Stimulated activated CD4-positive, alpha-beta T cell treated with anti-CD3 and anti-CD28 coated beads, Interleukin-1b, Interleukin-23, amount 100 ng/mL, for 4 hours (primary cell): Measurements from ENCODE around the gene RPL18.
"Not testable (repeated sequence)": the region's sequence is repeated elsewhere in the genome, so short reads cannot be mapped to it uniquely, and the experiment has no call there.

Experiments
- DNase-seq, 2 donors: peaks; one replicate each; pipeline ENCODE4 v3.0.0-alpha.2; 2020; ENCODE audit warnings: low read depth in 2 of 2

The RPL18 gene

DNA sequence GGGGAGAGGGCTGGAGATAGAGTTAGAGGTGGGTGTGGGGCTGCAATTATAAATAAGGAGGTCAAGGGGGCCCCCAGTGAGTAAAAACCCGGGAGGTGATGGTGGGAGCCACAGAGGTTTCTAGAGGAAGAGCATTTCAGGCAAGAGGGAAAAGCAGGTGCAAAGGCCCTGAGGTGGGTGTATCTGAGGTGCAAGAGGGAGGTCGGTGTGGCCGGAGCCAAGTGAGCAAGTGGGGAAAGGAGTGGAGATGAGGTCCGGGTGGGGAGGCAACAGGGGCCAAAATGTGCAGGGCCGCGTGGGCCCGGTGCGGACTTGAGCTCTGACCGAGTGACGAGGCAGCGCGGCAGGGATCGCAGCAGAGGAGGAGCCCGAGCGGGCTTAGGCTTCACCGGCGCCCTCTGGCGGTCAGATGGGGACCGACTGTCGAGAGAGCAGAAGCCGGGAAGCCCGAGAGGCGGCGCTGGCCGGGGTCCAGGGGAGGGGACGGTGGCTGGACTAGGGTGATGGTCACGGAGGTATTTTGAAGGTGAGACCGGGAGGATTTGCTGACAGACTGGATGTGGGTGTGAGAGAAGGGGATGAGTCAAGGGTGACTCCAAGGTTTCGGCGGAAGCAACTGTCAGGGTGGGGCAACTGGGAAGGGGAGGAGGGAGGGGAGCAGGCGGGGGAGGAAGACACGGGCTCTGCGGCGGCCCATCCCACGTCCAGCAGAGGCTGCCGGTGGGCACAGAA is 30.1 kb downstream of the RPL18 start:
- DNase-seq = peak; percentile 76 to 86

DNA sequence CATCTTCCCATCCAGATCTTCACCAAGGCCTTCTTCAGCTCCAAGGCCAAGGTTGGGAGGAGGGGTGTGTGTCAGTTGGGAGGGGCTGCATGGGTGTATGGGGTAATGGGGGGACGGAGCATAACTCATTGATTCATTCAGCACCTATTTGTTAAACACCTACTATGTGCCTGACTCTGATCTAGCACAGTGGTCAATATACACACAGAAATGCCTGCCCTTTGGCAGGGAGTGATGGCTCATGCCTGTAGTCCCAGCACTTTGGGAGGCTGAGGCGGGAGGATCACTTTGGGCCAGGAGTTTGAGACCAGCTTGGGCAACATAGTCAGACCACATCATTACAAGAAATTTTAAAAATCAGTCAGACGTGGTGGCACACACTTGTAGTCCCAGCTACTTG is 31.6 kb downstream of the RPL18 start:
- no peak for DNase-seq

DNA sequence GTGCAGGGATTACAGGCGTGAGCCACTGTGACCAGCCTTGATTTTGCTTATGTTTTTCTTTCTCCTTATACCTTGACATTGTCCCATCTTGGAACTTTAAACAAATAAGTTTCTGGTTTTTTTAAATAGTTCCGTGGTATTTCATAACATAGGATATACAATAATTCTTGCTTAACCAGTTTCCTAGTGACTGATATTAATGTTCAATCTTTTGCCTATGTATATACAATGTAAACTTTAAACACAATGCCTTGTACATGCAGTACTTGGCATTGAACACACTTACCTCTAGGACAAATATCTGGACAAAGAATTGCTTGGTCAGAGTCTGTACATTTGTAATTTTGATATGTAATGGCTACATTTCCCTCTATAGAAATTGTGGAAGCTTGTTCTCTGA is 36.8 kb downstream of the RPL18 start:
- no peak for DNase-seq

DNA sequence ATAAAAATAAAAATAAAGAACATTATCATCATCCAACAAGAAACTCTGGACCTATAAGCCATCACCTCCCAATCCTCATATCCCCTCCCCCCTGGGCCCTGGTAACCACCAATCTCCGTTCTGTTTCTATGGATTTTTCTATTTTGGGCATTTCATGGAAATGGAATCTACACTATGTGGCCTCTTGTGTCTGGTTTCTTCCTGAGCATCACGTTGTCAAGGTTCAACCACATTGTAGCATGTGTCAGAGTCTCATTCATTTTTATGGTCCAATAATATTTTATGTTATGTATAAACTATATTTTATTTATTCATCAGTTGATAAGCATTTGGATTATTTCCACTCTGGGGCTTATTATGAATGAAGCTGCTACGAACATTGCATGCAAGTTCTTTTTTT is 40.1 kb downstream of the RPL18 start:
- DNase-seq = no peak

DNA sequence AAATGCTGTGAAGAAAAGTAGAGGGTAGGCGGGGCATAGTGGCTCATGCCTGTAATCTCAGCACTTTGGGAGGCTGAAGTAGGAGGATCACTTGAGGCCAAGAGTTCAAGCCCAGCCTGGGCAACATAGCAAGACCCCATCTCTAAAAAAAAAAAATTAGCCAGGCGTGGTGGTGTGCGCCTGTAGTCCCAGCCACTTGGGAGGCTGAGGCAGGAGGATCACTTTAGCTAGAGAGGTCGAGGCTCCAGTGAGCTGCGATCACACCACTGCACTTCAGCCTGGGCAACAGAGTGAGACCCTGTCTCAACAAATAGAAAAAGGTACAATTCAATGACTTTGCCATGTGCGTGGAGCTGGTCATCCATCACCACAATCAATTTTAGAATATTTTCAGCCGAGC is 41.1 kb downstream of the RPL18 start:
- DNase-seq = not testable (repeated sequence)

DNA sequence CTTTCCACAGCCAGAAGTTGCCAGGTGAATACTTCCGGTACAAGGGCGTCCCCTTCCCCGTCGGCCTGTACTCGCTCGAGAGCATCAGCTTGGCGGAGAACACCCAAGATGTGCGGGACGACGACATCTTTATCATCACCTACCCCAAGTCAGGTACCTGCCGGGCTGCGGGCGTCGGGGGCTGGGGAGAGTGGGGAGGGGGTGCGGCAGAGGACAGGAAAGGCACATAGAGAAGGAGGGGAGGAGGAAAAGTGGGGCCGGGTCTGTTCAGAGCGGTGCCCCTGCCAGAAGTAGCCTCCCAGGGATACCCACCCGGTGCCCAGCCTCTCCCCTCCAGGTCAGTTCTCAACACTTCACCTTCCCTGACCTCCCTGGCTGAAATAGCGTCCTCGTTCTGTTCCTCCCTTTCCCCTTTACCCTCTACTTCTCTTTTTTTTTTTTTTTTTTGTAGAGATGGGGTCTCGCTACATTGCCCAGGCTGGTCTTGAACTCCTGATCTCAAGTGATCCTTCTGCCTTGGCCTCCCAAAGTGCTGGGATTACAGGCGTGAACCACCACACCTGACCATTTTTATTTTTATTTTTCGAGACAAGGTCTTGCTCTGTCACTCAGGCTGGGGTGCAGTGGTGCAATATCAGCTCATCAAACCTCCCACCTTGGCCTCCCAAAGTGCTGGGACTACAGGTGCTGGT is 42.9 kb downstream of the RPL18 start:
- DNase-seq = no peak

DNA sequence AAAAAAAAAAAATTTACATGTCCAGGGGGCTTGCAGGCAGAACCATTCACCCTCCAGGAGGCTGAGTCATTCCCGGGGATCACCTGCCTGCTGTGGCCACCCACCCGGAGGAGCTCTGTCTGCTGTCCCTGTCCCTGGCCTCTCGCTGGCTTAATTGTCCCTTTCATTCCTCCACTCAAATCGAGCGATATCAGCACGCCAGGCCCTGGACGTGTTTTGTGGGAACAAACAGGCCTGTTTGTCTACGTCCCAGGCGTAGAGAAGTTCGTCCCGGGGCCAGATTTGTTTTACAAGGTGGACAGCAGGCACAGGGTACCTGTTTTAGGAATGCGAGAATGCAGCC is 45.8 kb downstream of the RPL18 start:
- no peak for DNase-seq

DNA sequence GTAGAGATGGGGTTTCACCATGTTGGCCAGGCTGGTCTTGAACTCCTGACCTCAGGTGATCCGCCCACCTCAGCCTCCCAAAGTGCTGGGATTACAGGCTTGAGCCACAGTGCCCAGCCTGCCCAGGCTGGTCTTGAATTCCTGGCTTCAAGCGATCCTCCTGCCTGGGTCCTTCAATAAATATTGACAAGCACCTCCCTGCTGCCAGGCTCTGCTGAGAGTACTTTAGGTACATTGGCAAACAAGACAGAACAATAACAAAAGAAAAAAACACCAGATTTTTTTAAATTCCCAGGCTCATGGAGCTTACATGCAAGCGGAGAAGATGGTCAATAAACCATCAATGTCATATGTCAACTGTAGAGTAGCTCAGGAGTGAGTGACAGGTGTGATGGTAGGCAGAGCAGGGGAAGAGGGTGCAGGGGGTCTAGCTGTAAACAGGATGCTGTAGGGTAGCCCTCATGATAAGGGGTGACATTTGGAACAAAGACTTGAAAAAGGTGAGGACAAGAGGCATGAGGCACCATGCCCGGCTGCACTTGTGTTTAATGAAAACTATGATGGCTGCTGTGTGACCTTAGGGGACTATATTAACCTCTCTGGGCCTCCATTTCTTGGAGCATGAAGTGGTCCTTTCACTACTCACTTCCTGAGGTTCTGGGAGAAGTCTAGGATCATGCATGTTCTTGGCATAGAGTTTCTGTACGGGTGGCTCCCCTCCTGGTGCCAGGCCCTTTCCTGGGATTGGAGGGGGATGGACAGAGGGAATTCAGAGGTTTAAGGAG is 47.4 kb downstream of the RPL18 start:
- DNase-seq = no peak

DNA sequence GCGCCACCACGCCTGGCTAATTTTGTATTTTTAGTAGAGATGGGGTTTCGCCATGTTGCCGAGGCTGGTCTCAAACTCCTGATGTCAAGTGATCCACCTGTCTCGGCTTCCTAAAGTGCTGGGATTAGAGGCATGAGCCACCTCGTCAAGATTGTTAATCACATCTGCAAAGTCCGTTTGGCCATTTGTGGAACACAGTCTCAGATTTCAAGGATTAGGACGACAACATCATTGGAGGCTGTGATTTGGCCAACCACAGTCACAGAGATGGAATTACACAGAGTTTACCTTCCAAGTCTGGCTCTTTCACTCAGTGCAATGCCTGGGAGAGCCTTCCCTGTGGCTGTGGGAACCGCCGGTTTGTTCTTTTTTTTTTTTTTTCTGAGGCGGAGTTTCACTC is 49.2 kb downstream of the RPL18 start:
- no peak for DNase-seq

DNA sequence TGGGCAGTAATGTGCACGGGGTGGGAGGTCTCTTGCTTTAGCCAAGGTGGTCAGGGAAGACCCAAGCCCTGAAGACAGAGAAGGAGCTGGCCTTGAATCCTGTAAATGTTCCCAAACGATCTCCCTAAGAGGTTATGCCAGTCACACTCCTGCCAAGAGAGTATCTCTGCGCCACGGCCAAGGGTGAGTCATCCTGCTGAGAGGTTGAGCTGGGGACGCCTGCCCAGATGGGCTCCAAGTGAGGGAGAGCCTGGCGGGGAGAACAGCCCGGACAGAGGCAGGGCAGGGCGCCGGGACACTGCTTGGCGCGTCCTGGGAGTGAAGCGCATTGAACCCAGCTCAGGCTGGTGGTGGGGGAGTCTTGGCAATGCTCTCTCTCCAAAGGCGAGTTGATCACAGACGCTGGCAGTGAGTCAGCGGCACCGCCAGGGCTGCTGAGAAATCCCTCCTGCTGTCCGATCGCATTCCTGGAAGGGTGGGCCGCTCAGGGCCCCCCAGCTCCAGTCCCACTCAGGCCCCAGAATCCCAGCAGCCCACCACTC is 50.6 kb downstream of the RPL18 start:
- DNase-seq = no peak
